ENCODE data around the gene CDKAL1.

DNA sequence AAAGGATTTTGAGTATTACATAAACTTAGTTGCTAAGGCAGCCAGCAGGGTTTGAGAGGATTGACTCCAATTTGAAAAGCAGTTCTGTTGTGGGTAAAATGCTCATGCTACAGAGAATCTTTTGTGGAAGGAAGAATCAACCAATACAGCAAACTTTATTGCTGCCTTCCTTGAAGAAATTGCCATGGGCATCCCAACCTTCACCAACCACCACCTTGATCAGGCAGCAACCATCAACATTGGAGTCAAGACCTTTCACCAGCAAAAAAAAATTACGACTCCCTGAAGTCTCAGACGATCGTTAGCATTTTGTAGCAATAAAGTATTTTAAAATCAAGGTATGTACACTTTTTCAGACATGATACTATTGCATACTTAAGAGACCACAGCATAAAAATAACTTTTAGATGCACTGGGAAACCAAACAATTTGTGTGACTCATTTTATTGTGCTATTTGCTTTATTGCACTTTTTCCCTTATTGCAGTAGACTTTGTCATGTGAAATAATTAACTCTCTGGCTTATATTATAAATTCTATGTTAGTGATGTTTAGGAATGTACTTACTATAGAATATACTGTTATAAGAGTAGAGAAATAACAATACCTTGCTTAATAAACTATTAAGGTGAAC, 390.8 kb downstream of the CDKAL1 start:
- no peak for TF ChIP-seq CTCF (conservative IDR thresholded peaks at IDR 0.05; ENCODE audit: low read length)
- TF ChIP-seq EZH2phosphoT487 (IDR thresholded peaks at IDR 0.05; ENCODE audit: borderline replicate concordance) = no peak
